Left lung (tissue), 10 donors: Measurements from ENCODE around the gene FAM193B. TPM values are rescaled to one million over a fixed set of nuclear protein-coding genes. Genes with fewer than 3 reads are reported as not detected.

Experiments
- ATAC-seq: fragments of 200-7000 bp; cut with Tn5 transposase; one replicate; pipeline ENCODE4 v1.9.1; 2020; ENCODE audit warnings: moderate library complexity
- DNase-seq, 4 donors: peaks; one replicate each; pipeline ENCODE4 v3.0.0-alpha.2; 2013 to 2020
- H3K27ac ChIP-seq, 2 donors: fragments of 200-600 bp; sonication (generic) in 1 of 2; one replicate each; pipeline versions ENCODE4 v1.5.0 to v1.8.0; 2020 to 2021
- H3K27me3 ChIP-seq, 2 donors: fragments of 200-600 bp; sonication (generic) in 1 of 2; one replicate each; pipeline versions ENCODE4 v1.5.0 to v1.8.0; 2020 to 2021
- H3K36me3 ChIP-seq, 2 donors: fragments of 200-600 bp; sonication (generic) in 1 of 2; one replicate each; pipeline versions ENCODE4 v1.5.0 to v1.8.0; 2020 to 2021
- H3K4me1 ChIP-seq, 2 donors: fragments of 200-600 bp; one replicate each; pipeline ENCODE4 v1.8.0; 2021
- H3K4me3 ChIP-seq, 2 donors: fragments of 200-600 bp; sonication (generic) in 1 of 2; one replicate each; pipeline versions ENCODE4 v1.5.0 to v1.8.0; 2020 to 2021; ENCODE audit warnings: mild to moderate bottlenecking in 1 of 2
- H3K9me3 ChIP-seq, 2 donors: fragments of 200-600 bp; sonication (generic) in 1 of 2; one replicate each; pipeline versions ENCODE4 v1.5.0 to v1.8.0; 2020 to 2021
- CTCF ChIP-seq, 2 donors: fragments of 200-600 bp; sonication (generic) in 1 of 2; IDR thresholded peaks; one replicate each; pipeline versions ENCODE4 v1.5.0 to v1.8.0; 2021; ENCODE audit warnings: antibody characterized with exemption in 2 of 2
- intact Hi-C, 2 donors: fragments of 100-400 bp; cut with DNase I; formaldehyde crosslinking; loops; one replicate each; pipeline versions ENCODE4 v1.11.2 to v1.14.2; 2022
- polyA plus RNA-seq, 6 donors: library from polyadenylated mRNA; unstranded; fragments of 120-200 nt; gene quantifications; one replicate each; pipeline ENCODE4 v1.2.1, GENCODE V29; 2013; ENCODE audit not compliant: insufficient read length in 6 of 6
- total RNA-seq, 2 donors: library from RNA; stranded (reverse); fragmentation: NEBNext Ultra II Directional; extraction: Animal tissue kit (Norgen Biotek cat#: 25700); gene quantifications; one replicate each; pipeline ENCODE4 v1.2.1, GENCODE V29; 2021
- donor health status: DM: no; HTN: yes; CAD: no.
- donor health status: DM: no; HTN: no; CAD: no.

The FAM193B gene
- total and polyA plus RNA-seq, 8 donors = 64.3 to 112 (median 91.9) TPM

DNA sequence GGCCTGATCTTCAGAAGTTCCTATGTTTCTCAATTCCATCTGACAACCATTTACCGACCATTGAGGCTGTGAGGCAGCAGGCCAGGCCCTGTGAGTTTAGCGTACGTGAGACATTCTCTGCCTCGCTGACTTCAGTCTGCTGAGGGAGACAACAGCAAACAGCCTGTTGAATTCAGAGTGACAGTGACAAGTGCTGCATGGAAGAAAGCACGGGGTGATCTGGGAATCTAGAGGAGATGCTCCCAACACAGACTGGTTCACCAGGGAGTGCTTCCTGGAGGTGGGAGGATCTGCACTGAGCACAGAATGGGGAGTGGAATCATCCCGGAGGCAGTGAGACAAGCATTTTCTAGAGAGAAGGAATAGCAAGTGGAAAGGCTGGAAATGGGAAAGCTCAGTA lies 27.6 kb downstream of the FAM193B start:
- H3K9me3 ChIP-seq = no peaks in the 10 kb centered on the region
- H3K36me3 ChIP-seq = peaks cover 0 to 98% of the 10 kb centered on the region in 2 donors
- intact Hi-C loops = no loop called here
- H3K4me3 ChIP-seq = no peak overlapping the region
- H3K27ac ChIP-seq = no peak overlapping the region
- no peaks in the 10 kb centered on the region for H3K4me1 ChIP-seq
- ATAC-seq (no peak), DNase-seq (no peak)
- no peaks in the 10 kb centered on the region for H3K27me3 ChIP-seq
- no peak for TF ChIP-seq CTCF (IDR thresholded peaks at IDR 0.05)

DNA sequence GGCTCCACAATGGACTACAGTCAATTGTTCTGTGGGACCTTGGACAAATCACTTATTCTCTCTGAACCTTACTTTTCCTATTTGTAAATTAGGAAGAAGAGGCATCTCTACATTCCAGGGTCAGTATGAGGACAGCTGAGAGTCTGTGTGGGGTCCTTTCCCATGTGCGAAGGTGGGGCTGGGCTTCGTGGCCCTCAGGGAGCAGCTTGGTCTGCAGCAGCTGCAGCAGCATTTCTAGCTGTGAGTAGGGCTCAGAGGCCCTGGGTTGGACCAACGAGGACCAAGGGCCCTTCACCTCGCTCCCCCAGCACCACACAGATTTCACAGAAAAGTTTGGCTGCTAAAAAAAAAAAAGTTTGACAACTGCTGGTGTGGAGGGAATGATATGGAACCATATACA lies 28.2 kb downstream of the FAM193B start:
- intact Hi-C loops = no loop called here
- peaks cover 0 to 98% of the 10 kb centered on the region in 2 donors for H3K36me3 ChIP-seq
- H3K27ac ChIP-seq = no peak overlapping the region
- TF ChIP-seq CTCF (IDR thresholded peaks at IDR 0.05) = no peak
- DNase-seq (no peak), ATAC-seq (no peak)
- H3K9me3 ChIP-seq = no peaks in the 10 kb centered on the region
- H3K4me3 ChIP-seq = no peak overlapping the region
- no peaks in the 10 kb centered on the region for H3K27me3 ChIP-seq
- no peaks in the 10 kb centered on the region for H3K4me1 ChIP-seq

- no peak overlapping the region for H3K4me3 ChIP-seq
- H3K27ac ChIP-seq = no peak overlapping the region
- H3K9me3 ChIP-seq = no peaks in the 10 kb centered on the region
- intact Hi-C loops = no loop called here
- ATAC-seq (no peak), DNase-seq (peak in 1 of 4 donors; percentile 5)
- H3K36me3 ChIP-seq = peaks cover 0 to 98% of the 10 kb centered on the region in 2 donors
- no peak for TF ChIP-seq CTCF (IDR thresholded peaks at IDR 0.05)
- peaks cover 0 to 5% of the 10 kb centered on the region in 2 donors for H3K4me1 ChIP-seq
- no peaks in the 10 kb centered on the region for H3K27me3 ChIP-seq
These were observed 29.3 kb downstream of the FAM193B start for GRCh38 chr5:177524941-177525655.

DNA sequence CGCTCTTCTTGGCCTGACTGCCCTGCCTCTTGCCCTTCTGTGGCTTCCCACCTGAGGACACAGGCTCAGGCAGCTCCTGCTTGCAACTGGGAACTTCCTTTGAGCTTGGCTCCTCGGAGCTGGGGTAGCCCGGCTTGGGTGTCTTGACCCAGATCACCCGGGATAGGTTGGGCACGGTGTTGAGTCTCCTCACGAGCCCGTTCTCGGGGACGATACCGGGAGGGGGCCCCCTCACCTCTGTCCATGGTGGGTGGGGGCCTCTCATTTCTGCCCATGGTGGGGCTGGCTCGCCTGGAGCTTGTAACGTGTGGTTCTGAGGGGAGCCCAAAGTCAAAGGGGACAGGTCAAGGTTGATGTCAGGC lies 29.8 kb downstream of the FAM193B start:
- intact Hi-C loops = no loop called here
- ATAC-seq = no peak
- TF ChIP-seq CTCF (IDR thresholded peaks at IDR 0.05) = no peak

GRCh38 chr5:177523711-177524538 lies 30.4 kb downstream of the FAM193B start:
- no peak for TF ChIP-seq CTCF (IDR thresholded peaks at IDR 0.05)
- DNase-seq (no peak), ATAC-seq (no peak)
- H3K9me3 ChIP-seq = no peaks in the 10 kb centered on the region
- intact Hi-C loops = no loop called here
- no peaks in the 10 kb centered on the region for H3K27me3 ChIP-seq
- no peak overlapping the region for H3K27ac ChIP-seq
- peaks cover 0 to 6% of the 10 kb centered on the region in 2 donors for H3K4me1 ChIP-seq
- H3K4me3 ChIP-seq = no peak overlapping the region
- peaks cover 0 to 97% of the 10 kb centered on the region in 2 donors for H3K36me3 ChIP-seq

More for the DNA sequence above, 29.8 kb downstream of the FAM193B start:
- no peak overlapping the region for H3K27ac ChIP-seq
- no peaks in the 10 kb centered on the region for H3K27me3 ChIP-seq
- no peaks in the 10 kb centered on the region for H3K9me3 ChIP-seq
- peaks cover 0 to 98% of the 10 kb centered on the region in 2 donors for H3K36me3 ChIP-seq
- H3K4me1 ChIP-seq = peaks cover 0 to 5% of the 10 kb centered on the region in 2 donors
- no peak overlapping the region for H3K4me3 ChIP-seq
- no peak for DNase-seq
